ENCODE measurements around the gene FBN2.

DNA sequence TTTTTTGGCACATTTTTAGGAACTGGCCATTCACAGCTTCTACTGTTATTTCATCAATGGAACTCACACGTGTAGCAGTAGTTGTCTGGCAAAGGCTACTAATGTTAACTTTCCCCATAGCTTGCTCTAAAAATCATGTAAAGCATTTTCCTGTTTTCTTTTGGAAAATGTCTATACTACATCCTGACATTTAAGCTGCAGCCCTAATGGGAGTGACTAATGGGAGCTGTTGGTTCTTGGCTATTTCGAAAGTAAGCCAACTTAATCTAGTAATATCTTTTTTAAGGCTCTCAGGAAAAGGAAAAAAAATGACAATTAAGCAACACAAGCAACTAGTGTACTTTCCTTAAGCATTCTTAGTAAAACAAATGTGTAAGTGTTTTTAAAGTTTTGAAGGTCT is 285.3 kb downstream of the FBN2 start:
- TF ChIP-seq CTCF (conservative IDR thresholded peaks at IDR 0.05) = no peak
- no peak for TF ChIP-seq EZH2 (IDR thresholded peaks at IDR 0.05; ENCODE audit: low read depth)
